ENCODE data around the gene STAT1. TPM values are rescaled to one million over a fixed set of nuclear protein-coding genes. Genes with fewer than 3 reads are reported as not detected.

Gene STAT1
- total and polyA plus RNA-seq, 9 of the 15 experiments (the other 6 are each of a cell fraction or from before 2014, with no cell fraction given) = 8.7 to 34.4 (median 26.8) TPM

DNA sequence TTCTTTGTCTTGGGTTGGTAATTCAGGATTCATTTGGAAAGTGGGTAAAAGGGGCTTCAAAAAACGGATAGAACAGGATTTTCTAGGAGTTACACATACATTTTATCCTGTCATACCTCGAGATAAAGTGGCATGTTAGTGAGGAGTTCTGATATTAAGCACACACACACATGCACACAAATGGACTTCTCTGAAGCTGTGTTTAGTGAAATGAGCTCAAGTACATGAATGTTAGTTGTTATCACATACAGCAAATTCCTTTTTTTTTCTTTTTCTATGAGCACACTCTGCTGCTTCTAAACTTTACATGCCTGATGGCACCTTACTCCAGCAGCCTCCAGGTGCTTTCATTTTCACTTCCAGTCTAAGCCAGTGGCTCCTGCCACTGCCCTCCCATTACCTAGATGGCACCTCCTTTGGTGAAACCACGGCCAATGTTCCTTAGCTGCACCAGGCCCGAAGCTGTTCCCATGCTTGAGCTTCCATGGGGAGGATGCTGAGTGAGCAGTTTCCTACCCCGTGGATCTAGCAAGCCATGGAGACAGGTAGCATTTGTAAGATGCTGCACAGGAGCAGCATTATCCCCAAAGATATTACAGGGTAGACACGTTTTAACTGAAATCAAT is 49.7 kb downstream of the STAT1 start:
- POLR2A ChIA-PET = interaction anchor here (1.2 kb wide), 1 partner anchor 17 kb away, joined by 6 read pairs; no protein-coding TSS in a partner anchor
- in situ Hi-C loops (cut with MboI) = no loop called here

DNA sequence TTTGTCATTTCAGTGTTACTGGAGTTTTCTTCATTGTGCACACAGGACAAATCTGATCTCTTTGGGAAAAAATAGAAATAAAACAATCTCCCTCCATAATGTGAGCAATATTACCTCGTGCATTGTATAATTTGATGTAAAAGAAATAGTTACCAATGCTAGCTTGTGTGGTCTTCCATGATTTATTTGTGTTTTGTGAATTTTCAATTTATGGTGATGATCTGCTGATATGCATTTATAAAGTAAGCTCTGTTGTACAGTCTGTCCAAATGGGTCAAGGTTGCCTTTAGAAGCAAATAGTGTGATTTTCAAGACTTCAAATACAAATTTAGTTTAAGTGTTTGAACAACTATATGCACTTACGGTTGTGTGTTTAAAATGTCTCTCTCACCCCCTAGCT is 50.9 kb downstream of the STAT1 start:
- no peaks in the 10 kb centered on the region for H3K27me3 ChIP-seq (ENCODE audit: control insufficient read depth in 2 of 2, insufficient read depth in 2 of 2, low read length in 2 of 2)
- no peak overlapping the region for H3K27ac ChIP-seq (ENCODE audit: extremely low read depth, low read depth, low read length)
- no peaks in the 10 kb centered on the region for H3K9me1 ChIP-seq (ENCODE audit: control insufficient read depth, insufficient read depth, low read length)
- in situ Hi-C loops (cut with MboI) (no loop called here), intact Hi-C loops (cut with micrococcal nuclease) (no loop called here)
- no peak for TF ChIP-seq ZNF507 (tag; conservative IDR thresholded peaks at IDR 0.05)
- TF ChIP-seq SP1 (CRISPR knock-in tag; IDR thresholded peaks at IDR 0.05) = no peak
- TF ChIP-seq, protein P1, sequence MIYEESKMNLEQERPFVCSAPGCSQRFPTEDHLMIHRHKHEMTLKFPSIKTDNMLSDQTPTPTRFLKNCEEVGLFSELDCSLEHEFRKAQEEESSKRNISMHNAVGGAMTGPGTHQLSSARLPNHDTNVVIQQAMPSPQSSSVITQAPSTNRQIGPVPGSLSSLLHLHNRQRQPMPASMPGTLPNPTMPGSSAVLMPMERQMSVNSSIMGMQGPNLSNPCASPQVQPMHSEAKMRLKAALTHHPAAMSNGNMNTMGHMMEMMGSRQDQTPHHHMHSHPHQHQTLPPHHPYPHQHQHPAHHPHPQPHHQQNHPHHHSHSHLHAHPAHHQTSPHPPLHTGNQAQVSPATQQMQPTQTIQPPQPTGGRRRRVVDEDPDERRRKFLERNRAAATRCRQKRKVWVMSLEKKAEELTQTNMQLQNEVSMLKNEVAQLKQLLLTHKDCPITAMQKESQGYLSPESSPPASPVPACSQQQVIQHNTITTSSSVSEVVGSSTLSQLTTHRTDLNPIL (CRISPR knock-in tag; IDR thresholded peaks at IDR 0.05) = no peak
- no peak for TF ChIP-seq BMI1 (IDR thresholded peaks at IDR 0.05; ENCODE audit: low read length)
- ATAC-seq (no peak), FAIRE-seq (no peak), DNase-seq (ENCODE audit: extremely low read depth in 1 of 4, low spot score in 3 of 4) (no peak)
- no peak overlapping the region for H3K9ac ChIP-seq (ENCODE audit: insufficient read depth in 1 of 2, low read depth in 2 of 2, low read length in 2 of 2)
- no peaks in the 10 kb centered on the region; the same call in 1 of the 2 replicates for H4K20me1 ChIP-seq (replicated peaks; ENCODE audit: control insufficient read depth, insufficient read depth, low read length)
- no TSS peak for BruUV-seq (replicated peaks)
- WGBS (ENCODE audit: insufficient coverage, low coverage, missing lambda C conversion rate) = 100% methylated on average over 2 of the region's 2 CpGs
- ChIA-PET CTCF (ENCODE audit: low intra/inter-chr PET ratio) (no interaction called here), POLR2A (interaction anchor here (1.2 kb wide), 1 partner anchor 16 kb away, joined by 6 read pairs; no protein-coding TSS in a partner anchor)
- H3K36me3 ChIP-seq (ENCODE audit: control insufficient read depth, insufficient read depth, low read length) = peaks cover 57% of the 10 kb centered on the region
- no peak overlapping the region for H3K4me2 ChIP-seq (ENCODE audit: insufficient read depth, low read length)
- H3K79me2 ChIP-seq (ENCODE audit: control insufficient read depth, insufficient read depth, low read length) = no peaks in the 10 kb centered on the region
- no peaks in the 10 kb centered on the region for H3K4me1 ChIP-seq (replicated peaks in 1 of 2; ENCODE audit: control insufficient read depth in 2 of 2, insufficient read depth in 2 of 2, low read length in 2 of 2)
- no peak overlapping the region for H2AFZ ChIP-seq (ENCODE audit: low read depth, low read length)
- no peaks in the 10 kb centered on the region for H3K9me3 ChIP-seq (replicated peaks; ENCODE audit: control insufficient read depth, insufficient read depth, low read depth, low read length)
- H3K4me3 ChIP-seq = no peak overlapping the region

More for the DNA sequence above, 49.7 kb downstream of the STAT1 start:
- no peaks in the 10 kb centered on the region for H3K27me3 ChIP-seq (ENCODE audit: control insufficient read depth in 2 of 2, insufficient read depth in 2 of 2, low read length in 2 of 2)
- FAIRE-seq (no peak), ATAC-seq (no peak), DNase-seq (ENCODE audit: extremely low read depth in 1 of 4, low spot score in 3 of 4) (no peak)
- H3K9me3 ChIP-seq (replicated peaks; ENCODE audit: control insufficient read depth, insufficient read depth, low read depth, low read length) = no peaks in the 10 kb centered on the region
- H3K36me3 ChIP-seq (ENCODE audit: control insufficient read depth, insufficient read depth, low read length) = peaks cover 67% of the 10 kb centered on the region
- no peaks in the 10 kb centered on the region for H3K9me1 ChIP-seq (ENCODE audit: control insufficient read depth, insufficient read depth, low read length)
- no peak overlapping the region for H3K9ac ChIP-seq (ENCODE audit: insufficient read depth in 1 of 2, low read depth in 2 of 2, low read length in 2 of 2)
- H2AFZ ChIP-seq (ENCODE audit: low read depth, low read length) = no peak overlapping the region
- no peak overlapping the region for H3K4me2 ChIP-seq (ENCODE audit: insufficient read depth, low read length)
- no peak overlapping the region for H3K4me3 ChIP-seq
- H3K79me2 ChIP-seq (ENCODE audit: control insufficient read depth, insufficient read depth, low read length) = no peaks in the 10 kb centered on the region
- CTCF ChIA-PET (ENCODE audit: low intra/inter-chr PET ratio) = no interaction called here
- TF ChIP-seq ZNF316 (IDR thresholded peaks at IDR 0.05) = 0 out of 2 replicates have a peak, but pooled peaks have one; percentile 2
- TF ChIP-seq SRSF3 (IDR thresholded peaks at IDR 0.05; ENCODE audit: insufficient read depth, low read length) = no peak
- peak; percentile 17; the same call in 1 of the 2 replicates for TF ChIP-seq C11orf30 (IDR thresholded peaks at IDR 0.05; ENCODE audit: low read depth)
- no TSS peak for BruUV-seq (replicated peaks)
- H4K20me1 ChIP-seq (replicated peaks; ENCODE audit: control insufficient read depth, insufficient read depth, low read length) = no peaks in the 10 kb centered on the region; the same call in 1 of the 2 replicates
- WGBS (ENCODE audit: insufficient coverage, low coverage, missing lambda C conversion rate) = 58% methylated on average over 6 of the region's 6 CpGs
- H3K4me1 ChIP-seq (replicated peaks in 1 of 2; ENCODE audit: control insufficient read depth in 2 of 2, insufficient read depth in 2 of 2, low read length in 2 of 2) = no peaks in the 10 kb centered on the region
- H3K27ac ChIP-seq (ENCODE audit: extremely low read depth, low read depth, low read length) = no peak overlapping the region
- intact Hi-C loops (cut with micrococcal nuclease) = no loop called here

All from K562 (cell line).